Mesodermal cell (in vitro differentiated cells): ENCODE measurements around the gene PRSS38. TPM values are rescaled to one million over a fixed set of nuclear protein-coding genes. Genes with fewer than 3 reads are reported as not detected.

ENCODE experiments used
- H3K27ac ChIP-seq: 2 replicates; pipeline ENCODE4 v1.7.0; 2013; ENCODE audit warnings: mild to moderate bottlenecking, low read depth, low read length, moderate library complexity; ENCODE audit not compliant: severe bottlenecking
- H3K36me3 ChIP-seq: 2 replicates; pipeline ENCODE4 v1.7.1; 2013; ENCODE audit warnings: mild to moderate bottlenecking, low read length, moderate library complexity; ENCODE audit not compliant: control insufficient read depth, insufficient read depth
- H3K4me1 ChIP-seq: one replicate; pipeline ENCODE4 v1.7.1; 2013; ENCODE audit warnings: mild to moderate bottlenecking, low read length; ENCODE audit not compliant: insufficient read depth, control insufficient read depth, poor library complexity, severe bottlenecking
- H3K4me3 ChIP-seq: 2 replicates; pipeline ENCODE4 v1.7.0; 2013; ENCODE audit warnings: low read length, control low read depth, mild to moderate bottlenecking; ENCODE audit not compliant: insufficient read depth, poor library complexity, severe bottlenecking; ENCODE audit errors: extremely low read depth
- H3K9me3 ChIP-seq: 2 replicates; pipeline ENCODE4 v1.7.1; 2013; ENCODE audit warnings: mild to moderate bottlenecking, low read length, moderate library complexity; ENCODE audit not compliant: control insufficient read depth
- WGBS, 2 experiments: methylation state at CpG; one replicate each; pipeline ENCODE4 v1.1.5; 2013; ENCODE audit warnings: missing lambda C conversion rate in 2 of 2; ENCODE audit not compliant: insufficient coverage in 2 of 2; 5-methylcytosine and 5-hydroxymethylcytosine counted together
- polyA plus RNA-seq, 2 experiments: library from polyadenylated mRNA; stranded (reverse); fragments of 50-300 nt; gene quantifications; one replicate each; pipeline ENCODE4 v1.2.3, GENCODE V29; 2013

The PRSS38 gene
- not detected for polyA plus RNA-seq (2013, experiment 1 of 2)
- not detected for polyA plus RNA-seq (2013, experiment 2 of 2)

DNA sequence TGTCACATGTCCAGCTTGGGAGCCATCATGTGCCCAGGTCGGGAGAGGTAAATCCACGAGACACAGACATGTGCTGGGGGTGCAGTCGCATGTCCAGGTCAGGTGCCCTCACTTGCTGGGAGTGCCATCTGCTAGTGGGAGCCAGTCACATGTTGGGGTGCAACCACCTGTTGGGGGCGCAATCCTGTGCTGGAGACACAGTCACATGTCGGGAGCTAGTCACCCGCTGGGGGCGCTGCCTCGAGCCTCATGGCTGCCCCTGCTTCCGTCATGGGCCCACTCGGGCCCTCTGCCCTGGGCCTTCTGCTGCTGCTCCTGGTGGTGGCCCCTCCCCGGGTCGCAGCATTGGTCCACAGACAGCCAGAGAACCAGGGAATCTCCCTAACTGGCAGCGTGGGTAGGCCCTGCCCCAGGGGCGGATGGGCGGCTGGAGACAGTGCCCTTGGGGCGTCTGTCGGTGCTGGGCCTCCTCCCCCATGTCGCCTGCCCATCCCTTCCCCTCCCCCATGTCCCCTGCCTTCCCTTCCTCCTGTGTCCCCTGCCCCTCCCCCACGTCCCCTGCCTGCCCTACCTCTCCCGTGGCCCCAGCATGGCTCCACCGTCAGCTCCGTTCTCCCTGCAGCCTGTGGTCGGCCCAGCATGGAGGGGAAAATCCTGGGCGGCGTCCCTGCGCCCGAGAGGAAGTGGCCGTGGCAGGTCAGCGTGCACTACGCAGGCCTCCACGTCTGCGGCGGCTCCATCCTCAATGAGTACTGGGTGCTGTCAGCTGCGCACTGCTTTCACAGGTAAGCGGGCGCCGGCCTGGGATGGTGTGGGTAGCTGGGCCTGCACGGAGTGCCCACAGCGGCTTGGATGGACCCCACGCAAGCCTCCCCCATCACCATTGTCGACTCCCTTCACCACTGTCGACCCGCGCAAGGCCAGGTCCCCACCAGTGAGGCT is at the start of gene PRSS38:
Gene PRSS38, plus strand, starts transcription at position 208 of the 942 bp plus-strand sequence. Its CDS starts 42 bp downstream, at position 250.
- Histone ChIP-seq H3K27ac (no peak within 1 kb of the TSS), H3K36me3 (no peaks in the 10 kb centered on the region), H3K4me3 (no peak within 1 kb of the TSS), H3K9me3 (peaks cover 29% of the 10 kb centered on the region), H3K4me1 (no peaks in the 10 kb centered on the region)
- WGBS, 2 experiments = 88 to 89% methylated on average over 32 to 42 of the region's 44 CpGs

DNA sequence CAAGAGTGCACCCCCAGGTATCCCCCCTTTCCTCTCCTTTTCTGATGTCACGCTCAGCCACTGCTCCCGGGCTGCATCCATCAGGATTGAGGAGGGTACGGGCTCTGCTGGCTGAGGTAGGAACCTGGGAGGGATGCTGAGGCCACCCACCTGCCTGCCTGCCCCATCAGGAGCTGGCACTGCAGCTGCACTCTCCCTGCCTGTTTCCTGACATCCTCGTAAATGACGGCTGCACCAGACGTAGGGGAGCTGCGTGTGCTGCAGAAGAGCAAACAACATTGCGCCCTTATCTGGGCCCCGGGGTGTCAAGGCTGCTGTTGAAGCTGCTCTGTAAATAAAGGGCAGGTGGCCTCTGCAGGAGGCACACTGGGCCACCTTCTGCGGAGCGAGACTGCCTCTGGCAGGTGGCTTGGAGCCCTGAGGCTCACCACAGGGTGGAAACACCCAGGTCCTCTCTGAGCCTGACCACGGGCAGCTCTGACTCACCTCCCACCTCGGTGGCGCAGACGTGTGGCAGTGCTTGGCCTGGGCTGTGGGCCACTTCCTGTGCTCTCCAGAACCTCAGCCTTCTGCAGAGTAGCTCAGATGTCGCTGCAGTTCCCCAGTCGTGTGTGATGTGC is 49.4 kb upstream of the PRSS38 start:
- H3K4me3 ChIP-seq = no peak overlapping the region
- peaks cover 26% of the 10 kb centered on the region for H3K4me1 ChIP-seq
- no peaks in the 10 kb centered on the region for H3K9me3 ChIP-seq
- H3K27ac ChIP-seq = no peak overlapping the region
- WGBS, 2 experiments = 90 to 91% methylated on average over 16 to 17 of the region's 17 CpGs
- peaks cover 75% of the 10 kb centered on the region for H3K36me3 ChIP-seq

DNA sequence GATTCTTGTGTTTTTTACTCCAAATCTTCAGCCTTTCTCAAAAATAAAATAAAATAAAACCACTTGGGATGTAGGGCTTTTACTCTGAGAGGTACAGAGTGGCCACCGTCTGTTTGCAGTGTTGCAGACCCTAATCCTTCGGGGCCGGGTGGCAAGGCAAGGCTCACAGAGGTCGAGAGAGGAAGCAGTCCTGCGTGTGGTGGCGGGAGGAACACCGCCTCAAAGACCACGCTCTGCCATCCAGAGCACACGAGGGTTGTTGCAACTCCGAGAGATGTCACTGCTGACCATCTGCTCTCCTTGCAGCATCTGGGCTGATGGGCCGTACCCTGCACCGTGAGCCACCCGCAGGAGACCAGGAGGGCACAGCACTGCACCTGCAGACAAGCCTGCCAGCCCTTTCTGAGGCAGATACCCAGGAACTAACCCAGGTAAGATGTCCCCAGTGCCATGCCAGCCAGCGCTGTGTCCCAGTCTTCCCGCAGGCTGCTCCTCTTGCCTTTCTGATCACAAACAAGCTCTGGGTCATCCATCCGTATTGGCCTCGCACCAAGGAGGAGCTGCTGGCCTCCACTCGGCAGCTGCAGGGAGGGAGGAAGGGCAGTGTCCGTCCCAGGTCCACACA is 48.7 kb upstream of the PRSS38 start:
- WGBS, 2 experiments = 94 to 96% methylated on average over 16 to 19 of the region's 19 CpGs
- Histone ChIP-seq H3K4me3 (no peak overlapping the region), H3K9me3 (no peaks in the 10 kb centered on the region), H3K36me3 (peaks cover 70% of the 10 kb centered on the region), H3K4me1 (peaks cover 26% of the 10 kb centered on the region), H3K27ac (no peak overlapping the region)

DNA sequence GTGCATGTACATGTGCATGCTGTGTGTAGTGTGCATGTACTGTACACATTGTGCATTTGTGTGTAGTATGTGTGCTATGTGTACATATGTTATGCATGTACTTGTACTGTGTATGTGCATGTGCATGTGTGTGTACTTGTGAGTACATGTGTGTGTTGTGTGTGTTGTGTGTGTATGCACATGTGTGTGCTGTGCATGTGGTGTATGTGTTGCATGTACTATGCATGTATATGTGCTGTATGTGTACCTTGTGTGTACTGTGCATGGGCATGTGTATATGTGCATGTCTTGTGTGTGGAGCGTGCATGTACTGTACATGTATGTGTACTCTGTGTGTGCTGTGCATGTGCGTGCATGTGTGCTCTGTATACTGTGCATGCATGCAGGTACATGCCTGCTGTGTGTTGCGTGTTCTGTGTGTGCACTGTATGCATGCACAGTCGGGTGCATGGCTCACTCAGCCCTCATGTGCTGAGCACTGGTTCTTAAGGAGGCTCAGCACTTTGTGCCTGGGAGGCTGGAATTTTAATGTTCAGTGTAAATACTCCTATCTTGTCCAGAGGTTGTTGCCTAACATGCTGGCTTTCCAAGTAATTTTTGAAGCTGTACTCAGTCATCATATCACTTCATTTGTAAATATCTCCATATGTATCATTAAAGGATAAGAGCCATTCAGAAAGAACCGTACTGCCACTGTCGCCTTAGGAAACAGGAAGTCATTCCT is 47.9 kb upstream of the PRSS38 start:
- Histone ChIP-seq H3K27ac (no peak overlapping the region), H3K9me3 (no peaks in the 10 kb centered on the region), H3K36me3 (peaks cover 66% of the 10 kb centered on the region), H3K4me3 (no peak overlapping the region), H3K4me1 (peaks cover 24% of the 10 kb centered on the region)
- WGBS, 2 experiments = 94% methylated on average over 6 of the region's 6 CpGs

DNA sequence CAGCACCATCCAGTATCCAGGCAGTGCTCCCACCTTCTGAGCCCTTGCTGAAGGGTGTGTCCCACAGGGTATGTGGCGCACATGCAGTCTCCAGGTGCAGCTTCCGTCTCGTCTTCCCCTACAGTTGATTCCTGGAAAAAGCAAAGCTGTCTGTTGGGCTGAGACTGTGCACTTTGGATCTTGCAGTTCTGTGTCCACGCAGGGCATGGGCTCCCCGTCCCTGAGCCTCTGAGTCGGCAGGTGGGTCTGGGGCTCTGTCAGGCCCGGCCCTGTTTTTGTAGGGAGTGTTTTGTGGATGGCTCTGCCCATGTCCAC is 47.4 kb upstream of the PRSS38 start:
- no peaks in the 10 kb centered on the region for H3K9me3 ChIP-seq
- 96 to 100% methylated on average over 4 to 5 of the region's 7 CpGs for WGBS, 2 experiments
- no peak overlapping the region for H3K27ac ChIP-seq
- no peak overlapping the region for H3K4me3 ChIP-seq
- peaks cover 66% of the 10 kb centered on the region for H3K36me3 ChIP-seq
- peaks cover 19% of the 10 kb centered on the region for H3K4me1 ChIP-seq

DNA sequence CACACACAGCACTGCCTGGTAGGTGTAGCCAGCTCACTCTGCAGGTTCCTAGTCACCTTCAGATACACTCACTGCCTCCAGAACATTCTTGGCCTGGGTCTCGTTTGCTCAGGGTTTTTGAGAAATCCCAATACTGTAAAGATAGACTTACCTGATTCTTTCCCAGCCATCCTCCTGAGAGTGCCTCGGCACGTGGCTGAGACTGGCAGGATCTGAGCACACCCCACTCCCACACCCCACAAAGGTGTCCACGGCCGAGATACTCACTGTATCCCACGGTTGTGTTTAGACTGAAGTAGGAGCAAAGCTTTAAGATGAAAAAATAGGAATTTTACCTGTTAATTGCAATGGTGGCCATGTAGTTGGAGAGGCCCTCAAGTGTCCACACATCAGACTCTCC is 46.8 kb upstream of the PRSS38 start:
- Histone ChIP-seq H3K36me3 (peaks cover 60% of the 10 kb centered on the region), H3K27ac (no peak overlapping the region), H3K4me1 (peaks cover 13% of the 10 kb centered on the region), H3K9me3 (no peaks in the 10 kb centered on the region), H3K4me3 (no peak overlapping the region)
- 86 to 100% methylated on average over 1 to 6 of the region's 6 CpGs for WGBS, 2 experiments

DNA sequence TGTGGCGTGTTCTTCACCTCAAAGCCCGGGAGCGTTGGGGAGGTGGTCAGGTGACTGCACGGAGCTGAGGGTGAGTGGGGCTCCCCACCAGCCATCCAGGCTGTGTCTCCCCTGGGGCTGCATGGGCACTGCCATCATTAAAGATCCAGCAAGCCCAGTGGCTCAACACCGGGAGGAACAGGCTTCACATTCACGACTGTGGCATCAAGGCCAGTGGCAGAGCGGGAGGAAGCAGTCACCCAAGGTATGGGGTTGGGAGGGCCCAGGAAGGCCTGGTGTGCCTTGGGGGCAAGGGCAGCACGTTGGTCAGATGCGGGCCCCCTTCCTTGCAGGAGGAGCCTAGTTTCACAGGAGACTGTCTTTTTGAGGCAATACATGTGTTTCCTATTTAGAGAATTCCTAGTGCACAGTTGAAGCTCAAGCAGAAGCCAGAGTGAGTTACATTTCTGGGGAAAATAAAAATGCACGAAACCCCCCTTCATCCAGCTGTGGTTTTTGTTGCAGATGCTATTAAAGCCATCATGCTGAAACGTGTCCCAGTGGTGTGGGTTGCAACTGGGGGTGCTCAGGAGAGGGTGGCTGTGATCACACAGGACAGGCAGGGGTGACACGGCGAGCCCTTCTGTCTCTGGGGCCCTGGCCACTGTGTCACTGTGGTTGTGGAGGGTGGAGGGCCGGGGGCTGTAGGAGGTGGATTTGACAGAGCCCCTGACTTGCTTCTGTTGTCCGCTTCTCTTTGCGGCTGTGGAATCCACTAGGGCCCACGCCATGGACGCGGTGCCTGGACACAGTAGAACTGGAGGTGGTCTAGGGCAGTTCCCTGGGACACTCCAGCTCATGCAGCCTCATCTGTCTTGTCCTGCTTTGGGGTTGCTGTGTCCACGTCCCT is 46.2 kb upstream of the PRSS38 start:
- Histone ChIP-seq H3K27ac (no peak overlapping the region), H3K4me1 (peaks cover 10% of the 10 kb centered on the region), H3K9me3 (no peaks in the 10 kb centered on the region), H3K36me3 (peaks cover 56% of the 10 kb centered on the region), H3K4me3 (no peak overlapping the region)
- WGBS, 2 experiments = 94% methylated on average over 15 to 16 of the region's 20 CpGs

DNA sequence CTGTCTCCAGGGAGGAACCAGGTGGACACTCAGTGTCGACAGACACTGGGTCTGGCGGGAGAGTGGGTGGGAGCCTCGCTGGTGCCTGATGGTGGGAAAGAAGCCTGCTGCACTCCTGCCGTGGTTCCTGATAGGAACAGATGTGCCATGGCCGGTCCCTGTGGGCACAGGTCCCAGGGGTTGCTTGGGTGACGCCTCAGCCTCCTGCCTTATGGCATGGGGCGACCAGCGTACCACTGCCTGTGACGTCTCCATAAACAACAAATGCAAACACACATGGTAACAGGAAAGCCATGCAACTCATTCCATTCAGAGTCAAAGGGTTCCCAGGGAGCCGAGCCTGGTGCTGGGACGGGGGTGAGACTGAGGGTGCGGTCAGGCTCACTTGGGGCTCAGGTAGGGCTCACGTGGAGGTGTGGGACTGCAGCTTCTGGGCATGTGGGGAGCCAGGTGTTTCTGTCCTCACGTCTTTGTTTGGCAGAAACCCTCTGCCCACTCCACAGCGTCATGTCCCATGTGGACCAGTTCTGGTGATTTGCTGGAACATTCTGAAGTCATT is 45.5 kb upstream of the PRSS38 start:
- H3K4me1 ChIP-seq = peaks cover 16% of the 10 kb centered on the region
- H3K4me3 ChIP-seq = no peak overlapping the region
- H3K36me3 ChIP-seq = peaks cover 51% of the 10 kb centered on the region
- H3K27ac ChIP-seq = no peak overlapping the region
- WGBS, 2 experiments = 91 to 96% methylated on average over 13 to 14 of the region's 15 CpGs
- no peaks in the 10 kb centered on the region for H3K9me3 ChIP-seq

DNA sequence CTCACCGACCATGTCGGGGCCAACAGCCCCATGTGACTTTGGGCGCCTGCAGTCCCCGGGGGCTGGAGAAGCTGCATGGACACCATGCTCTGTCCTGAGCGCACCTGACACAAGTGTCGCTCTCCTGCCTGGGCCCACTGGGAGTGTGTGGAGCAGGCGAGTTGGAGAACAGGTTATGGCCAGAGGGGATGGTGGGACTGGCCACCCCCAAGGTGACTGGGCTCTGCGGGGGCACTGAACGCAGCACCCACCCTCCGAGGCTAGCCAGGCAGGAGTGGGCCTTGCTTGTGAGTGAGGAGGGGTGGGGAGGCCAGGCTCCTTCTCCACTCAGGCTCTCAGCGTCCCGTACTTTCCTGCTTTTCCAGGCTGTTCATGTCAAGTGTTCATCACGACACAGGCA is 44.7 kb upstream of the PRSS38 start:
- no peak overlapping the region for H3K27ac ChIP-seq
- H3K4me3 ChIP-seq = no peak overlapping the region
- H3K36me3 ChIP-seq = peaks cover 44% of the 10 kb centered on the region
- no peaks in the 10 kb centered on the region for H3K9me3 ChIP-seq
- H3K4me1 ChIP-seq = peaks cover 24% of the 10 kb centered on the region
- WGBS, 2 experiments = 94 to 98% methylated on average over 10 to 13 of the region's 13 CpGs
